Calu3 (cell line): ENCODE data around the gene CDC42EP5. TPM values are rescaled to one million over a fixed set of nuclear protein-coding genes. Genes with fewer than 3 reads are reported as not detected.
A peak's percentile ranks its signal among the peaks of the same experiment; 100 is the strongest.

ENCODE experiments used
- BruUV-seq: library from RNA; stranded (reverse); fragments of 400-500 nt; replicated peaks from 2 replicates; lab custom pipeline; 2021; lab: Mats Ljungman, UMichigan
- CTCF ChIA-PET: fragments of 300-600 bp; sonication (Branson Sonifier 250); formaldehyde crosslinking; loops from one replicate; lab custom pipeline; 2022; ENCODE audit warnings: antibody characterized with exemption; lab: Charles Lee
- DNase-seq: peaks from one replicate; pipeline ENCODE4 v3.0.0; 2022
- H3K27ac Mint-ChIP-seq: one replicate; pipeline ENCODE4 v1.8.0; 2022; ENCODE audit warnings: mixed read lengths; ENCODE audit not compliant: unreplicated experiment
- H3K27me3 Mint-ChIP-seq: one replicate; pipeline ENCODE4 v1.8.0; 2022; ENCODE audit warnings: mixed read lengths; ENCODE audit not compliant: unreplicated experiment
- H3K36me3 Mint-ChIP-seq: one replicate; pipeline ENCODE4 v1.8.0; 2022; ENCODE audit warnings: mild to moderate bottlenecking, moderate library complexity, mixed read lengths; ENCODE audit not compliant: insufficient read depth, unreplicated experiment
- H3K4me1 Mint-ChIP-seq: one replicate; pipeline ENCODE4 v1.8.0; 2022; ENCODE audit warnings: mild to moderate bottlenecking, low read depth, mixed read lengths; ENCODE audit not compliant: unreplicated experiment
- H3K4me3 Mint-ChIP-seq: one replicate; pipeline ENCODE4 v1.8.0; 2022; ENCODE audit warnings: mild to moderate bottlenecking, low read depth, moderate library complexity, mixed read lengths; ENCODE audit not compliant: unreplicated experiment
- H3K9me3 Mint-ChIP-seq: one replicate; pipeline ENCODE4 v1.8.0; 2022; ENCODE audit warnings: low read depth, mixed read lengths; ENCODE audit not compliant: unreplicated experiment
- intact Hi-C: fragments of 100-400 bp; cut with micrococcal nuclease; formaldehyde crosslinking; loops from one replicate; pipeline ENCODE4 v1.10.0; 2022; ENCODE audit not compliant: unreplicated experiment
- total RNA-seq: library from RNA; stranded (reverse); gene quantifications from 2 replicates; pipeline ENCODE4 v1.2.3, GENCODE V29; 2022
- TF ChIP-seq, protein P1 (sequence below): fragments of 200-600 bp; IDR thresholded peaks from one replicate; pipeline ENCODE4 v1.8.0; 2022; ENCODE audit warnings: antibody characterized with exemption; ENCODE audit not compliant: unreplicated experiment

The CDC42EP5 gene
- total RNA-seq, 1 experiment from 2014 or later, result 12.9 TPM

DNA sequence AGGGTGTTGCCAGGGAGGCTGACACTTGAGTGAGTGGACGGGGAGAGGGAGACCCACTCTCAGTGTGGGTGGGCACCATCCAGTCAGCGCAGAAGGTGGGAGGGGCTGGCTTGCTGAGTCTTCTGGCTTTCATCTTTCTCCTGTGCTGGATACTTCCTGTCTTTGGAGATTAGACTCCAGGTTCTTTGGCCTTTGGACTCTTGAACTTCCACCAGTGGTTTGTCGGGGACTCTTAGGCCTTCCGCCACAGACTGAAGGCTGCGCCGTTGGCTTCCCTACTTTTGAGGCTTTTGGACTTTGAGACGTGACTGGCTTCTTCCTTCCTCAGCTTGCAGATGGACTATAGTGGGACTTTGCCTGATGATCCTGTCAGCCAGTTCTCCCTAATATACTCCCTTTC lies 28.4 kb downstream of the CDC42EP5 start:
- Mint-ChIP-seq H3K9me3 (peaks cover 2% of the 10 kb centered on the region), H3K27ac (no peak overlapping the region), H3K4me3 (no peak overlapping the region), H3K27me3 (no peaks in the 10 kb centered on the region), H3K36me3 (peaks cover 78% of the 10 kb centered on the region), H3K4me1 (peaks cover 8% of the 10 kb centered on the region)
- no TSS peak for BruUV-seq
- TF ChIP-seq, protein P1, sequence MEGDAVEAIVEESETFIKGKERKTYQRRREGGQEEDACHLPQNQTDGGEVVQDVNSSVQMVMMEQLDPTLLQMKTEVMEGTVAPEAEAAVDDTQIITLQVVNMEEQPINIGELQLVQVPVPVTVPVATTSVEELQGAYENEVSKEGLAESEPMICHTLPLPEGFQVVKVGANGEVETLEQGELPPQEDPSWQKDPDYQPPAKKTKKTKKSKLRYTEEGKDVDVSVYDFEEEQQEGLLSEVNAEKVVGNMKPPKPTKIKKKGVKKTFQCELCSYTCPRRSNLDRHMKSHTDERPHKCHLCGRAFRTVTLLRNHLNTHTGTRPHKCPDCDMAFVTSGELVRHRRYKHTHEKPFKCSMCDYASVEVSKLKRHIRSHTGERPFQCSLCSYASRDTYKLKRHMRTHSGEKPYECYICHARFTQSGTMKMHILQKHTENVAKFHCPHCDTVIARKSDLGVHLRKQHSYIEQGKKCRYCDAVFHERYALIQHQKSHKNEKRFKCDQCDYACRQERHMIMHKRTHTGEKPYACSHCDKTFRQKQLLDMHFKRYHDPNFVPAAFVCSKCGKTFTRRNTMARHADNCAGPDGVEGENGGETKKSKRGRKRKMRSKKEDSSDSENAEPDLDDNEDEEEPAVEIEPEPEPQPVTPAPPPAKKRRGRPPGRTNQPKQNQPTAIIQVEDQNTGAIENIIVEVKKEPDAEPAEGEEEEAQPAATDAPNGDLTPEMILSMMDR, result no peak
- intact Hi-C loops, result no loop called here
- no peak for DNase-seq
- CTCF ChIA-PET, result interaction anchor here (0.6 kb wide), 1 partner anchor 12 kb away, joined by 3 read pairs; no protein-coding TSS in a partner anchor

GRCh38 chr19:54440641-54441040 lies 32.5 kb downstream of the CDC42EP5 start:
- H3K9me3 Mint-ChIP-seq, result peaks cover 2% of the 10 kb centered on the region
- intact Hi-C loops, result no loop called here
- TF ChIP-seq, protein P1, result no peak
- no peaks in the 10 kb centered on the region for H3K27me3 Mint-ChIP-seq
- no peak for DNase-seq
- CTCF ChIA-PET, result interaction anchor here (1.1 to 2.9 kb wide), 3 partner anchors 10 to 49 kb away, joined by 3 to 18 read pairs (median 10); no protein-coding TSS in a partner anchor
- H3K36me3 Mint-ChIP-seq, result peaks cover 64% of the 10 kb centered on the region
- H3K4me1 Mint-ChIP-seq, result peaks cover 15% of the 10 kb centered on the region
- H3K27ac Mint-ChIP-seq, result no peak overlapping the region
- no peak overlapping the region for H3K4me3 Mint-ChIP-seq
- no TSS peak for BruUV-seq

GRCh38 chr19:54439174-54439851 lies 33.8 kb downstream of the CDC42EP5 start:
- Mint-ChIP-seq H3K4me3 (no peak overlapping the region), H3K27me3 (no peaks in the 10 kb centered on the region), H3K9me3 (peaks cover 2% of the 10 kb centered on the region), H3K27ac (no peak overlapping the region), H3K36me3 (peaks cover 61% of the 10 kb centered on the region), H3K4me1 (peaks cover 9% of the 10 kb centered on the region)
- TF ChIP-seq, protein P1, result no peak
- intact Hi-C loops, result loop anchor here (1.0 kb wide), 1 partner anchor 48 kb away; no protein-coding TSS in a partner anchor
- CTCF ChIA-PET, result interaction anchor here (0.6 to 2.9 kb wide), 7 partner anchors 9 to 172 kb away, joined by 3 to 18 read pairs (median 4); no protein-coding TSS in a partner anchor
- DNase-seq, result peak; percentile 67
- no TSS peak for BruUV-seq

DNA sequence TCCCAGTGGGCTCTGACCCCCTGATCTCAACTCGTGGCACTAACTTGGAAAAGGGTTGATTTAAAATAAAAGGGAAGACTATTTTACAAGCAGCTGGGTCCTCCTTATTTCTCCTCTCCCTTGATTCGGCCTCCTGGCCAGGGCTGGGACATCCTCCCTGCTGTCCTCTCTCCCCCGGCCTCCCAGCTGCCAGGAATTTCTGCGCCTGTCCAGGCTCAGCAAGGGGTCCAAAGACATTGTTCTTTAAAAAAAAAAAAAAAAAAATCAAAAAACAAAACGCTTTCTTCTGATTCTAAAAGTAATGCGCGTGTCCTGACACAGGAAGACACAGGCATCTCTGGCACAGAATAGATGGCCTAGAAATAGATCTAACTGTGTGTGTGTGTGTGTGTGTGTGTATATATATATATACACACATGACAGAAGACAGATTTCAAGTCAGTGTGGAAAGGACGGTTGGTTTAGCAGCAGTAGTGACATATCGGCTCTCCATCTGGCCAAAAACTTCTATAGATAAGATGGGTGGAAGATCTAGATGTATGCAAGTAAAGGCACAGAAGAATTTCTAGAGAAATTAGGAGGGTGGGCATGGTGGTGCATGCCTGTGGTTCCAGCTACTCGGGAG lies 36.4 kb downstream of the CDC42EP5 start:
- no peak for DNase-seq
- BruUV-seq, result no TSS peak
- TF ChIP-seq, protein P1, result no peak
- H3K27ac Mint-ChIP-seq, result peak overlapping the region; percentile 64
- peaks cover 62% of the 10 kb centered on the region for H3K36me3 Mint-ChIP-seq
- H3K27me3 Mint-ChIP-seq, result no peaks in the 10 kb centered on the region
- H3K4me1 Mint-ChIP-seq, result peaks cover 32% of the 10 kb centered on the region
- intact Hi-C loops, result no loop called here
- no peak overlapping the region for H3K4me3 Mint-ChIP-seq
- CTCF ChIA-PET, result interaction anchor here (1.1 kb wide), 1 partner anchor 17 kb away, joined by 9 read pairs; no protein-coding TSS in a partner anchor
- no peaks in the 10 kb centered on the region for H3K9me3 Mint-ChIP-seq
